Kidney epithelial cell (primary cell): ENCODE results near the gene SRGAP1. TPM values are rescaled to one million over a fixed set of nuclear protein-coding genes. Genes with fewer than 3 reads are reported as not detected.

Experiments
- DNase-seq: peaks from one replicate; pipeline ENCODE4 v3.0.0-alpha.2; 2010; ENCODE audit warnings: low read depth
- H3K27me3 ChIP-seq: 2 replicates; pipeline ENCODE4 v1.6.0; 2011; ENCODE audit warnings: low read length; ENCODE audit not compliant: control insufficient read depth, insufficient read depth
- H3K36me3 ChIP-seq: 2 replicates; pipeline ENCODE4 v1.5.1; 2011; ENCODE audit warnings: low read length; ENCODE audit not compliant: control insufficient read depth, insufficient read depth
- H3K4me3 ChIP-seq: 2 replicates; pipeline ENCODE4 v1.5.1; 2011; ENCODE audit warnings: low read depth, mild to moderate bottlenecking, control low read depth, low read length
- total RNA-seq: library from RNA; depleted of rRNA; stranded (reverse); fragments of >200 nt; gene quantifications from 2 replicates; pipeline ENCODE4 v1.2.3, GENCODE V29; 2015
- TF ChIP-seq, protein P1 (sequence below): IDR thresholded peaks from 2 replicates; pipeline ENCODE4 v1.5.1; 2011; ENCODE audit warnings: mild to moderate bottlenecking, moderate library complexity, low read length, control low read depth, inconsistent platforms; ENCODE audit not compliant: insufficient read depth, poor library complexity, severe bottlenecking

Gene SRGAP1
- total RNA-seq, 1 donor from 2014 or later: 28.9 TPM

DNA sequence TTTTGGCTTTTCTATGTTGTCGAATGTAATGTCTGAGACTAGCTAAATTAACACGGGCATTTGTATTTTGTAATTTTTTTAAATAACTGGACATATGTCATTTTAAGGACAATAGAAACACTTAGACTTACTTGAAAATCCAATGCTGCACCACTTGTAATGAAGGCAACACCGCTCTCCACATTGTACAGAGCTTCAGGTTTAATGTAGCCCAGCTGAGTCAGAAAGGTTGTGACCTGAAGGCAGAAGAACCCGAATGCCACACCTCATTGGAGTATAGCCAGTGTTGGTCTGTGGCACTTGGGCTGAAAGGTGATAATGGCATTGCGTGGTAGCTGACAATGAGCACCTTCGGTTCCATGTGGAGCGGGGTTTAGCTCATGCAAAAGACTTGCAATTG is 298.3 kb downstream of the SRGAP1 start:
- DNase-seq: no peak
- Histone ChIP-seq H3K36me3 (peaks cover 2% of the 10 kb centered on the region), H3K27me3 (no peaks in the 10 kb centered on the region), H3K4me3 (no peak overlapping the region)
- TF ChIP-seq, protein P1, sequence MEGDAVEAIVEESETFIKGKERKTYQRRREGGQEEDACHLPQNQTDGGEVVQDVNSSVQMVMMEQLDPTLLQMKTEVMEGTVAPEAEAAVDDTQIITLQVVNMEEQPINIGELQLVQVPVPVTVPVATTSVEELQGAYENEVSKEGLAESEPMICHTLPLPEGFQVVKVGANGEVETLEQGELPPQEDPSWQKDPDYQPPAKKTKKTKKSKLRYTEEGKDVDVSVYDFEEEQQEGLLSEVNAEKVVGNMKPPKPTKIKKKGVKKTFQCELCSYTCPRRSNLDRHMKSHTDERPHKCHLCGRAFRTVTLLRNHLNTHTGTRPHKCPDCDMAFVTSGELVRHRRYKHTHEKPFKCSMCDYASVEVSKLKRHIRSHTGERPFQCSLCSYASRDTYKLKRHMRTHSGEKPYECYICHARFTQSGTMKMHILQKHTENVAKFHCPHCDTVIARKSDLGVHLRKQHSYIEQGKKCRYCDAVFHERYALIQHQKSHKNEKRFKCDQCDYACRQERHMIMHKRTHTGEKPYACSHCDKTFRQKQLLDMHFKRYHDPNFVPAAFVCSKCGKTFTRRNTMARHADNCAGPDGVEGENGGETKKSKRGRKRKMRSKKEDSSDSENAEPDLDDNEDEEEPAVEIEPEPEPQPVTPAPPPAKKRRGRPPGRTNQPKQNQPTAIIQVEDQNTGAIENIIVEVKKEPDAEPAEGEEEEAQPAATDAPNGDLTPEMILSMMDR: no peak

DNA sequence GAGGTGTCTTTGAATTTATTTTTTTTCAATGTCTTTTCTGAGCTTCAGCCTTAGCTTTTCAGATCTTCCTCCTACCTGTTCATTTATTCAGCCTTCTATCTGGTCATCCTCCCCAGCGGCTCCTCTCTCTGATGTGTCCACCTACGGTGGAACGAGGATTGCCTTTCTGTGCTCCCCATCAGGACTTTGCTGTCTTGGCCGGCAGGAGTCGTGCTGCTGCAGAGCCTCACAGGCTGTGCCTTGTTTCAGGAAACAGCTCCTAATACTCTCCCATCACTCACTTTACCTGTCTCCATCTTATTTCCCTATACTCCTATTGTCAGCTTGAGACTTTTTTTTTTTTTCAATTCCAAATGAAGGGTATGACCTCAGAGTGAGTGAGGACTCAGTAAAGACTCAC is 300.7 kb downstream of the SRGAP1 start:
- Histone ChIP-seq H3K27me3 (no peaks in the 10 kb centered on the region), H3K36me3 (peaks cover 3% of the 10 kb centered on the region), H3K4me3 (no peak overlapping the region)
- TF ChIP-seq, protein P1: no peak
- no peak for DNase-seq

DNA sequence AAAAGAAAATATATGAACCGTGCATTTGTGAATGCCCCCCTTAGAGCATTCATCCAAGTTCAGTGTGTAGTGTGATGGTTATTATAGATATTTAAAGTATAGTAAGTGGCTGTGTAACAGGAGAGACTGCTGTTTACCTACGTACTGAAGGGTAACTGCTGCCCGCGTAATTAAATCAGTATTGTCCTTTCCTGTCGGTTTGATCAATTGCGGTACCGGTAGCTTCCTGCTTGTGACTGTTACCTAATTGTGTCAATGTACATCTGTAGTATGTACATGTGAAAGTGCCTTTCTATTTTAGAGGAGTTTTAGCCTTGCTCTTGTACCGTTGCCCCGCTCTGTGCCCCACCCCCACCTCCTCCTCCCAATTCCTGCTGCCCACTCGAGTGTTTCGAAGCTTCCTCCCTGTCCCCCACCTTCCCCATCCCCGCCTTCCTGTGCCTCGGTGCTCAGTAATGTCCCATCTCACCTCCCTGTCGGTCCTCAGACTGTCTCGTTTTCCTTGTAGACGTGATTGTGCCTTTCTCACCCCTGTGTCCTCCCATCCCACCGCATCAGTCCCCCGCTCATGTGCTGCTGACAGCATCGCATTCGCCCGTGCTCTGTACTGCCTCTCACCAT is 302.6 kb downstream of the SRGAP1 start:
- Histone ChIP-seq H3K27me3 (no peaks in the 10 kb centered on the region), H3K36me3 (peaks cover 3% of the 10 kb centered on the region), H3K4me3 (peak overlapping the region; percentile 18)
- TF ChIP-seq, protein P1: no peak
- DNase-seq: peak; percentile 21

DNA sequence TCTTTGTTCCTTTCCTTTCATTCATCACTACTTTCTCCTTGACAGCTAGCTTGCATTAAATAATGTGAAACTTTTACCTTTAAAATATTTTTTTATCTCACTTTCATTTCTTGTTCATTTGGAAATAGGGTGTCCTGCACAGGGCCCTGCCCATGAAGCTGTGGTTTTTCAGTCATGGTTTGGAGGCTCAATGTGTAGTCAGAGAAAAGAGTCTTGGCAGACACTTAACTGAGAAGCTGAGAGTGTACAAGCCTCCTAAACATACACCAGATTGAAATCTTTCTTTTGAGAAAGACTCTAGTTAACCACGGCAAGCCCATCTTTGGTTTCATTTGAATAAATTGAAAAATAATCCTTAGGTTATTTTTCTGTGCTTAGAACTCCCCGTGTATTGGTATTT is 303.4 kb downstream of the SRGAP1 start:
- no peak for DNase-seq
- Histone ChIP-seq H3K4me3 (no peak overlapping the region), H3K27me3 (no peaks in the 10 kb centered on the region), H3K36me3 (peaks cover 2% of the 10 kb centered on the region)
- TF ChIP-seq, protein P1: no peak

DNA sequence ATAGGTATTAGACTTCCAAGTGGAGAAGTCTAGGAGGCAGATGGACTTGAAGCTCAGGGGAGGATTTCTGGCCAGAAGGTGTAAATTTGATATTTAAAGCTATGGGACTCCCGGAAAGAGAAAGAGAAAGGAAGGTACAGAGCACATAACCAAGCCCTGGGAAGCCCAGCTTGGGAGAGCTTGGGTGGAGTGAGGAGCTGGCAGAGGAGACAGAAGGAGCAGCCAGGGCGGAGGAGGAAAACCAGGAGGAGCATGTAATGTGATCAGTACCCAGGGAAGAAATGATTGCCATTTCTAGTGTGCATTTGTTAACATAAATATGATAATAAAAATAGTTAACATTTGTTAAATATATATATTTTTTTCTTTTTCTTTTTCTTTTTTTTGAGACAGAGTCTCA is 310.2 kb downstream of the SRGAP1 start:
- Histone ChIP-seq H3K27me3 (no peaks in the 10 kb centered on the region), H3K4me3 (no peak overlapping the region), H3K36me3 (no peaks in the 10 kb centered on the region)
- DNase-seq: no peak
- TF ChIP-seq, protein P1: no peak

DNA sequence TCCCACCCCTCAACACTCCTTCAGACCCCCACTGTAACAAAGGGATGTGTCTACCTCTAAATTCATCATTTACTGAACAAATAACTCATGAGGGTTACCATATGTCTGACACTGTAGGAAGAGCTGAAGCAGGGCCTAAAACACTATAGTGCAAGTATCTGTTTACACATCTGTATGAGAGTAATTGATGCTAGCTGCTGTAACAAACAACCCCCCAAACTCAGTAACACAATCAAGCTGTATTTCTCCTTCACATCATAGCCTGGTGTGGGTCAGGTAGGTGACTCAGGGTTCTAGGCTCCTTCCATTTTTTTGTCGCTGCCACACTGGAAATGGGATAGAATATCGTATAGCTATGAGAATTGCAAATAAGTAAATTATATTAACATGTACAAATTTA is 312.6 kb downstream of the SRGAP1 start:
- DNase-seq: no peak
- Histone ChIP-seq H3K36me3 (no peaks in the 10 kb centered on the region), H3K27me3 (no peaks in the 10 kb centered on the region), H3K4me3 (no peak overlapping the region)
- TF ChIP-seq, protein P1: no peak
